B cell (primary cell): ENCODE results near the gene LRRC4B. TPM values are rescaled to one million over a fixed set of nuclear protein-coding genes. Genes with fewer than 3 reads are reported as not detected.
"Not testable (repeated sequence)": the region's sequence is repeated elsewhere in the genome, so short reads cannot be mapped to it uniquely, and the experiment has no call there.

Experiments
- ATAC-seq: fragments of 200-7000 bp; cut with Tn5 transposase; one replicate; pipeline ENCODE4 v1.10.0; 2021; ENCODE audit warnings: low read depth, mild to moderate bottlenecking, moderate number of reproducible peaks, moderate library complexity
- CTCF ChIA-PET: fragments of 350-600 bp; sonication (Branson Sonifier 250); formaldehyde crosslinking; loops from one replicate; lab custom pipeline; 2021; ENCODE audit warnings: antibody characterized with exemption, inconsistent platforms; lab: Charles Lee
- POLR2A ChIA-PET: fragments of 350-600 bp; sonication (Branson Sonifier 250); formaldehyde crosslinking; loops from one replicate; lab custom pipeline; 2021; ENCODE audit warnings: antibody characterized with exemption; lab: Charles Lee
- DNase-seq: peaks from one replicate; pipeline ENCODE4 v3.0.0; 2013
- H2AFZ ChIP-seq: 2 replicates; pipeline ENCODE4 v1.6.1; 2012; ENCODE audit warnings: mild to moderate bottlenecking, low read depth, low read length; ENCODE audit not compliant: insufficient read depth, poor library complexity, severe bottlenecking
- H3K27ac ChIP-seq, 2 donors: 1 replicate in 1 of 2; 2 replicates in 1 of 2; pipeline ENCODE4 v1.5.1; 2012 to 2013; ENCODE audit warnings: low read length in 2 of 2, mild to moderate bottlenecking in 2 of 2, moderate library complexity in 1 of 2
- H3K27me3 ChIP-seq, 4 experiments: fragments of 200-600 bp in 1 of 4; sonication (generic) in 1 of 4; replicated peaks in 1 of 4; 1 replicate in 2 of 4; 2 replicates in 2 of 4; pipeline versions ENCODE4 v1.6.1 to v1.7.0; 2013 to 2016; ENCODE audit warnings: low read length in 3 of 4, mild to moderate bottlenecking in 2 of 4, mixed read lengths in 1 of 4, moderate library complexity in 1 of 4; ENCODE audit not compliant: insufficient read depth in 4 of 4, control insufficient read depth in 3 of 4; ENCODE audit errors: control extremely low read depth in 1 of 4
- H3K36me3 ChIP-seq, 2 experiments: replicated peaks in 1 of 2; 1 replicate in 1 of 2; 2 replicates in 1 of 2; pipeline versions ENCODE4 v1.6.1 to v1.7.1; 2013; ENCODE audit warnings: low read length in 1 of 2; ENCODE audit not compliant: insufficient read depth in 2 of 2, control insufficient read depth in 1 of 2; ENCODE audit errors: control extremely low read depth in 1 of 2, extremely low read depth in 1 of 2
- H3K4me1 ChIP-seq, 2 donors: fragments of 200-600 bp in 1 of 2; sonication (generic) in 1 of 2; 1 replicate in 1 of 2; 2 replicates in 1 of 2; pipeline versions ENCODE4 v1.5.1 to v1.6.1; 2013 to 2017; ENCODE audit warnings: low read length in 2 of 2; ENCODE audit not compliant: control insufficient read depth in 2 of 2, insufficient read depth in 2 of 2
- H3K4me2 ChIP-seq: replicated peaks from 2 replicates; pipeline ENCODE3; 2012; ENCODE audit warnings: mild to moderate bottlenecking, low read depth, low read length; ENCODE audit not compliant: poor library complexity, severe bottlenecking
- H3K4me3 ChIP-seq, 5 experiments: fragments of 200-600 bp in 1 of 5; sonication (generic) in 1 of 5; 1 replicate in 3 of 5; 2 replicates in 2 of 5; pipeline versions ENCODE4 v1.5.1 to v1.7.0; 2011 to 2016; ENCODE audit warnings: low read length in 4 of 5, mild to moderate bottlenecking in 4 of 5, low read depth in 2 of 5, control low read depth in 1 of 5, moderate library complexity in 1 of 5; ENCODE audit not compliant: insufficient read depth in 1 of 5; ENCODE audit errors: control extremely low read depth in 1 of 5, extremely low read depth in 1 of 5
- H3K79me2 ChIP-seq: fragments of 200-600 bp; sonication (generic); one replicate; pipeline ENCODE4 v1.6.0; 2016; ENCODE audit warnings: low read length; ENCODE audit not compliant: control insufficient read depth, insufficient read depth
- H3K9ac ChIP-seq: fragments of 200-600 bp; sonication (generic); 2 replicates; pipeline ENCODE4 v1.6.1; 2017; ENCODE audit warnings: mild to moderate bottlenecking, low read length, moderate library complexity
- H3K9me3 ChIP-seq, 3 donors: one replicate each; pipeline versions ENCODE4 v1.6.1 to v1.7.1; 2013; ENCODE audit warnings: low read length in 2 of 3; ENCODE audit not compliant: control insufficient read depth in 2 of 3, insufficient read depth in 1 of 3; ENCODE audit errors: control extremely low read depth in 1 of 3
- H4K20me1 ChIP-seq: 2 replicates; pipeline ENCODE4 v1.6.0; 2012; ENCODE audit warnings: mild to moderate bottlenecking, low read length; ENCODE audit not compliant: insufficient read depth, control insufficient read depth, poor library complexity, severe bottlenecking
- H3K27ac Mint-ChIP-seq: one replicate; pipeline ENCODE4 v1.8.0; 2021; ENCODE audit warnings: mixed read lengths
- H3K27me3 Mint-ChIP-seq: one replicate; pipeline ENCODE4 v1.8.0; 2021; ENCODE audit warnings: mixed read lengths
- H3K4me1 Mint-ChIP-seq: one replicate; pipeline ENCODE4 v1.8.0; 2021; ENCODE audit warnings: mixed read lengths
- H3K4me3 Mint-ChIP-seq: one replicate; pipeline ENCODE4 v1.8.0; 2021; ENCODE audit warnings: mixed read lengths
- H3K9me3 Mint-ChIP-seq: one replicate; pipeline ENCODE4 v1.8.0; 2022; ENCODE audit warnings: mixed read lengths; ENCODE audit not compliant: insufficient read depth
- EZH2 ChIP-seq: IDR thresholded peaks from 2 replicates; pipeline ENCODE4 v1.6.1; 2012; ENCODE audit warnings: borderline replicate concordance, low read depth, mild to moderate bottlenecking, moderate library complexity, low read length; ENCODE audit not compliant: insufficient read depth, poor library complexity, severe bottlenecking
- WGBS: methylation state at CpG from one replicate; pipeline ENCODE4 v1.1.5; 2013; ENCODE audit warnings: missing lambda C conversion rate; ENCODE audit not compliant: insufficient coverage; 5-methylcytosine and 5-hydroxymethylcytosine counted together
- intact Hi-C: fragments of 100-400 bp; cut with micrococcal nuclease; formaldehyde crosslinking; loops from one replicate; pipeline ENCODE4 v1.10.0; 2022
- polyA minus RNA-seq: library from RNA; depleted of rRNA, polyadenylated mRNA; stranded (reverse); fragments of >200 nt; gene quantifications from 2 replicates; pipeline ENCODE4 v1.2.3, GENCODE V29; 2012
- polyA plus RNA-seq: library from polyadenylated mRNA; depleted of rRNA; stranded (reverse); fragments of >200 nt; gene quantifications from 2 replicates; pipeline ENCODE4 v1.2.3, GENCODE V29; 2012
- total RNA-seq, 2 donors: library from RNA; stranded (reverse); fragments of 120-200 nt in 1 of 2; gene quantifications; 1 replicate in 1 of 2; 2 replicates in 1 of 2; pipeline versions ENCODE4 v1.2.3 to v1.2.4, GENCODE V29; 2013 to 2022
- TF ChIP-seq, protein P1 (sequence below): fragments of 200-600 bp; IDR thresholded peaks from one replicate; pipeline ENCODE4 v1.8.0; 2022; ENCODE audit warnings: antibody characterized with exemption, mild to moderate bottlenecking

The LRRC4B gene, protein sequence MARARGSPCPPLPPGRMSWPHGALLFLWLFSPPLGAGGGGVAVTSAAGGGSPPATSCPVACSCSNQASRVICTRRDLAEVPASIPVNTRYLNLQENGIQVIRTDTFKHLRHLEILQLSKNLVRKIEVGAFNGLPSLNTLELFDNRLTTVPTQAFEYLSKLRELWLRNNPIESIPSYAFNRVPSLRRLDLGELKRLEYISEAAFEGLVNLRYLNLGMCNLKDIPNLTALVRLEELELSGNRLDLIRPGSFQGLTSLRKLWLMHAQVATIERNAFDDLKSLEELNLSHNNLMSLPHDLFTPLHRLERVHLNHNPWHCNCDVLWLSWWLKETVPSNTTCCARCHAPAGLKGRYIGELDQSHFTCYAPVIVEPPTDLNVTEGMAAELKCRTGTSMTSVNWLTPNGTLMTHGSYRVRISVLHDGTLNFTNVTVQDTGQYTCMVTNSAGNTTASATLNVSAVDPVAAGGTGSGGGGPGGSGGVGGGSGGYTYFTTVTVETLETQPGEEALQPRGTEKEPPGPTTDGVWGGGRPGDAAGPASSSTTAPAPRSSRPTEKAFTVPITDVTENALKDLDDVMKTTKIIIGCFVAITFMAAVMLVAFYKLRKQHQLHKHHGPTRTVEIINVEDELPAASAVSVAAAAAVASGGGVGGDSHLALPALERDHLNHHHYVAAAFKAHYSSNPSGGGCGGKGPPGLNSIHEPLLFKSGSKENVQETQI
- total RNA-seq = not detected in 2 replicates
- 0.14 TPM for total RNA-seq (2013)
- polyA plus RNA-seq = 0.03 TPM in 1 of 2 replicates, not detected in the other
- polyA minus RNA-seq = 0.21 and 0.26 TPM in 2 replicates

DNA sequence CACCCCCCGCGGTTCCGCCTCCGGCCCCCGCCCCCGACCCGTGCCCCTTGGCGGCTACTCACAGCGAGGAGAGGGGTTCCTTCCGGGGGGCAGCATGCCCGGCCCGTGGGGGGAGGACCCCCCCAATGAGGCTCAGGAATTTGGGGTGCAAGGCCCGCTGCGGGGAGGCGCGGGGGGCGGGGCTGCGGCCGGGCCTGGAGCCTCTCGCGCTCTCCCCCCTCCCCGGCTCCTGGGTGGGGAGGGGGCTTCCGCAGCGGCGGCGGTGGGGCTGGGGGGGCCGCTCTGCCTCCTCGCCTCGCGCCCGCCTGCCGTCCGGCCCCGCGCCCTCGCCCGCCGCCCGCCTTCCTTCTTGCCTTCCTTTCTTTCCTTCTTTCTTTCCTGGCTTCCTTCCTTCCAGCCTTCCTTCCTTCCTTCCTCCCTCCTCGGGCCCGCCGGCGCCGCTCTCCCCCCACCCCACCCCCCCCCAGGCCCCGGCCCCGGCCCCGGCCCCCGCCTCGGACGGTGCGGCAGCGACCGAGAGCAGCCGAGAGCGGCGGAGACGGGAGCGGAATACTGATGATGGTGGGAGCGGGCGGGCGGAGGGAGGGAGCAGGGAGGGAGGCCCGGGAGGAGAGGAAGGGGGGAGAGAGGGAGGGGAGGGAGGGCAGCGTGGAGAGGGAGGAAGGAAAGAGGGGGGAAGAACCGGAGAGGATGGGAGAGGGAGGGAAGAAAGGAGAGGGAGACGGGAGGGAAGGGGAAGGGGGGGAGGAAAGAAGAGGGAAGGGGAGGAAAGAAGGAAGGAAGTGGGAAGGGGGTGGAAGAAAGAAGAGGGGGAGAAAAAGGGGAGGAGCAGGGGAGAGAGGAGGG lies at the start of gene LRRC4B:
TSS of gene LRRC4B (minus strand) at position 554 of the 846 bp plus-strand sequence. CDS start 19,597 bp downstream, outside the sequence.
- no peak within 1 kb of the TSS for H2AFZ ChIP-seq
- H3K4me1 ChIP-seq = peaks cover 18 to 23% of the 10 kb centered on the region in 2 donors
- H3K27me3 ChIP-seq = peaks cover 0 to 46% (median 12%) of the 10 kb centered on the region in 4 experiments
- no peak within 1 kb of the TSS for H3K4me3 ChIP-seq
- H3K9ac ChIP-seq = no peak within 1 kb of the TSS
- CTCF ChIA-PET = no interaction called here
- no peak within 1 kb of the TSS for H3K27ac ChIP-seq
- POLR2A ChIA-PET = no interaction called here
- Mint-ChIP-seq H3K27ac (no peak within 1 kb of the TSS), H3K27me3 (peaks cover 56% of the 10 kb centered on the region), H3K9me3 (no peaks in the 10 kb centered on the region), H3K4me1 (peaks cover 12% of the 10 kb centered on the region), H3K4me3 (no peak within 1 kb of the TSS)
- H3K9me3 ChIP-seq = peaks cover 0 to 13% (median 0%) of the 10 kb centered on the region in 3 donors
- H3K36me3 ChIP-seq = no peaks in the 10 kb centered on the region
- ATAC-seq (no peak), DNase-seq (no peak)
- no peaks in the 10 kb centered on the region for H3K79me2 ChIP-seq
- intact Hi-C loops = no loop called here
- TF ChIP-seq, protein P1, sequence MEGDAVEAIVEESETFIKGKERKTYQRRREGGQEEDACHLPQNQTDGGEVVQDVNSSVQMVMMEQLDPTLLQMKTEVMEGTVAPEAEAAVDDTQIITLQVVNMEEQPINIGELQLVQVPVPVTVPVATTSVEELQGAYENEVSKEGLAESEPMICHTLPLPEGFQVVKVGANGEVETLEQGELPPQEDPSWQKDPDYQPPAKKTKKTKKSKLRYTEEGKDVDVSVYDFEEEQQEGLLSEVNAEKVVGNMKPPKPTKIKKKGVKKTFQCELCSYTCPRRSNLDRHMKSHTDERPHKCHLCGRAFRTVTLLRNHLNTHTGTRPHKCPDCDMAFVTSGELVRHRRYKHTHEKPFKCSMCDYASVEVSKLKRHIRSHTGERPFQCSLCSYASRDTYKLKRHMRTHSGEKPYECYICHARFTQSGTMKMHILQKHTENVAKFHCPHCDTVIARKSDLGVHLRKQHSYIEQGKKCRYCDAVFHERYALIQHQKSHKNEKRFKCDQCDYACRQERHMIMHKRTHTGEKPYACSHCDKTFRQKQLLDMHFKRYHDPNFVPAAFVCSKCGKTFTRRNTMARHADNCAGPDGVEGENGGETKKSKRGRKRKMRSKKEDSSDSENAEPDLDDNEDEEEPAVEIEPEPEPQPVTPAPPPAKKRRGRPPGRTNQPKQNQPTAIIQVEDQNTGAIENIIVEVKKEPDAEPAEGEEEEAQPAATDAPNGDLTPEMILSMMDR = no peak
- no peak for TF ChIP-seq EZH2
- no peaks in the 10 kb centered on the region for H4K20me1 ChIP-seq
- H3K4me2 ChIP-seq = peak within 1 kb of the TSS; percentile 48
- WGBS = 11% methylated on average over 21 of the region's 65 CpGs

DNA sequence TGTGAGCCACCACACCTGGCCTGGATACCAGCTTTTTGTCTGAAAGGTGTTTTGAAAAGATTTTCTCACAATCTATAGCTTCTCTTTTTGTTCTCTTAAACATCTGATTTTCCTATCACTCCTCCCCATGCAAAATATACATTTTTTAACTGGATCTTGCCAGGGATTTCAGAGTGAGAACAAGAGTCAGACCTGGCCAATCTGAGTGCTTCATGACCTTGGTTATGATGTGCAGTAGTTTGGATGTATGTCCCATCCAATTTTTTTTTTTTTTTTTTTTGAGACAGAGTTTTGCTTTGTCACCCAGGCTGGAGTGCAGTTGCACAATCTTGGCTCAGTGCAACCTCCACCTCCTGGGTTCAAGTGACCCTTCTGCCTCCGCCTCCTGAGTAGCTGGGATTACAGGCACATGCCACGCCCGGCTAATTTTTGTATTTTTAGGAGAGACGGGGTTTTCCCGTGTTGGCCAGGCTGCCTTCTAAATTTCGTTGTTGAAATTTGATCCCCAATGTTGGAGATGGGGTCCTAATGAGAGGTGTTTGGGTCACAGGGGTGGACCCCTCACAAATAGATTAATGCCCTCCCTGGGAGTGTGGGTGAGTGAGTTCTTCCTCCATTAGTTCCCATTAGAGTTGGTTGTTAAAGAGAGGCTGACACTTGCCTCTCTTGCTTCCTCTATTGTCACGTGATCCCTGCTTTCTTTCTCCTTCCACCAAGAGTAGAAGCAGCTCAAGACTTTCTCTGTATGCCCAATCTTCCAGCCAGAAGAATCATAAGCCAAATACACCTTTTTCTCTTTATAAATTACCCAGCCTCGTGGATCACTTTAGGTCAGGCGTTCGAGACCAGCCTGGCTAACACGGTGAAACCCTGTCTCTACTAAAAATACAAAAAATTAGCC lies 44.5 kb upstream of the LRRC4B start:
- H3K4me2 ChIP-seq, H3K9ac ChIP-seq, H3K27me3 ChIP-seq, H3K79me2 ChIP-seq, H3K4me3 ChIP-seq, H3K36me3 ChIP-seq, H4K20me1 ChIP-seq, POLR2A ChIA-PET, DNase-seq, H3K9me3 Mint-ChIP-seq, H2AFZ ChIP-seq, H3K4me1 Mint-ChIP-seq, ATAC-seq, H3K4me1 ChIP-seq, intact Hi-C loops, H3K4me3 Mint-ChIP-seq, H3K27ac ChIP-seq, H3K27ac Mint-ChIP-seq: not testable (repeated sequence)
- peaks cover 13% of the 10 kb centered on the region for H3K27me3 Mint-ChIP-seq
- WGBS = 79% methylated on average over 5 of the region's 11 CpGs
- H3K9me3 ChIP-seq = peaks cover 0 to 12% (median 2%) of the 10 kb centered on the region in 3 donors
- CTCF ChIA-PET = interaction anchor here (0.7 kb wide), 1 partner anchor 77 kb away, joined by 3 read pairs; no protein-coding TSS in a partner anchor
